K562 (cell line): ENCODE measurements around the gene LCNL1. TPM values are rescaled to one million over a fixed set of nuclear protein-coding genes. Genes with fewer than 3 reads are reported as not detected.

Source experiments
- ARID2 ChIP-seq: fragments of 450-650 bp; IDR thresholded peaks from 2 replicates; pipeline ENCODE4 v1.6.1; 2017; ENCODE audit warnings: antibody characterized with exemption, mild to moderate bottlenecking
- CAMTA2 ChIP-seq: fragments of 250-450 bp; sonication (Bioruptor Pico); conservative IDR thresholded peaks from 2 replicates; pipeline ENCODE4 v1.5.1; 2022
- EP300 ChIP-seq: IDR thresholded peaks from 2 replicates; pipeline ENCODE4 v1.6.1; 2012; ENCODE audit warnings: low read length, improper control_type of control experiment
- HNRNPL ChIP-seq: fragments of 200-400 bp; formaldehyde crosslinking; IDR thresholded peaks from 2 replicates; pipeline ENCODE4 v1.6.1; 2017; ENCODE audit warnings: low read depth, mild to moderate bottlenecking, low read length
- KLF13 ChIP-seq: fragments of 450-650 bp; IDR thresholded peaks from 2 replicates; pipeline ENCODE4 v1.6.1; 2016; ENCODE audit warnings: missing genetic modification characterization, low read depth, mild to moderate bottlenecking, missing compliant biosample characterization, moderate library complexity, borderline replicate concordance
- RAD21 ChIP-seq, 2 experiments: fragments of 250-450 bp in 1 of 2; fragments of 450-650 bp in 1 of 2; sonication (Bioruptor Pico) in 1 of 2; formaldehyde crosslinking in 1 of 2; IDR thresholded peaks in 1 of 2; conservative IDR thresholded peaks in 1 of 2; 2 replicates each; pipeline versions ENCODE4 v1.4.0 to v1.8.0; 2020 to 2022; ENCODE audit warnings: mild to moderate bottlenecking in 2 of 2, moderate library complexity in 1 of 2
- RFX5 ChIP-seq: IDR thresholded peaks from 2 replicates; pipeline ENCODE4 v1.6.1; 2011; ENCODE audit warnings: low read depth, mild to moderate bottlenecking, improper control_type of control experiment, low read length
- SMC3 ChIP-seq: conservative IDR thresholded peaks from 2 replicates; pipeline ENCODE4 v1.6.1; 2011; ENCODE audit warnings: low read depth, low read length, improper control_type of control experiment; ENCODE audit not compliant: insufficient read depth
- SRSF9 ChIP-seq: fragments of 200-400 bp; formaldehyde crosslinking; IDR thresholded peaks from 2 replicates; pipeline ENCODE4 v1.6.1; 2017; ENCODE audit warnings: low read depth, low read length, borderline replicate concordance
- TCFL5 ChIP-seq: fragments of 250-450 bp; sonication (Bioruptor Pico); conservative IDR thresholded peaks from 2 replicates; pipeline ENCODE4 v1.6.1; 2021; ENCODE audit warnings: mild to moderate bottlenecking, moderate library complexity, matching md5 sums
- XRCC3 ChIP-seq: fragments of 450-650 bp; IDR thresholded peaks from 2 replicates; pipeline ENCODE4 v1.6.1; 2017; ENCODE audit warnings: mild to moderate bottlenecking, moderate library complexity
- ZNF134 ChIP-seq: fragments of 250-450 bp; sonication (Bioruptor Pico); conservative IDR thresholded peaks from 2 replicates; pipeline ENCODE4 v1.4.0; 2020
- ZNF408 ChIP-seq: fragments of 250-450 bp; sonication (Bioruptor Pico); IDR thresholded peaks from 2 replicates; pipeline ENCODE4 v1.4.0; 2020; ENCODE audit warnings: low read depth, mild to moderate bottlenecking, moderate library complexity
- polyA plus RNA-seq, 8 experiments: library from polyadenylated mRNA; depleted of rRNA in 4 of 8; stranded (reverse) in 5 of 8; unstranded in 3 of 8; fragments of >200 nt; fragmentation: Nextera tagmentation in 2 of 8; fragmentation: Illumina TruSeq in 1 of 8; extraction: Ambion mirVana in 2 of 8; extraction: Trizol in 1 of 8; gene quantifications; 2 replicates each; pipeline versions ENCODE4 v1.2.1 to v1.2.3, GENCODE V29; 2011 to 2014; ENCODE audit warnings: inconsistent platforms in 1 of 8, missing spikeins in 1 of 8
- total RNA-seq, 7 experiments: library from RNA; depleted of rRNA in 6 of 7; stranded (reverse); fragments of >200 nt in 6 of 7; fragmentation: Illumina TruSeq in 2 of 7; extraction: Trizol in 2 of 7; gene quantifications; 2 replicates each; pipeline versions ENCODE4 v1.2.1 to v1.2.3, GENCODE V29; 2011 to 2021; ENCODE audit warnings: low replicate concordance in 1 of 7
- TF ChIP-seq, protein P1 (sequence below), 2 experiments: fragments of 200-800 bp in 1 of 2; sonication (Bioruptor generic) in 1 of 2; sonication (generic) in 1 of 2; formaldehyde crosslinking in 1 of 2; IDR thresholded peaks in 1 of 2; conservative IDR thresholded peaks in 1 of 2; 2 replicates each; pipeline versions ENCODE4 v1.5.0 to v1.6.1; 2016 to 2020; ENCODE audit warnings: missing compliant biosample characterization in 1 of 2, missing genetic modification characterization in 1 of 2, missing genetic modification reagents in 1 of 2
- TF ChIP-seq, protein P2 (sequence below): fragments of 250-450 bp; sonication (Bioruptor Pico); IDR thresholded peaks from 2 replicates; pipeline ENCODE4 v1.8.0; 2021; ENCODE audit warnings: moderate library complexity, mild to moderate bottlenecking, inconsistent platforms

The LCNL1 gene
- total and polyA plus RNA-seq, 9 of the 15 experiments (the other 6 are each of a cell fraction or from before 2014, with no cell fraction given), result 0.04 to 0.16 (median 0.04) TPM; not detected in 4

DNA sequence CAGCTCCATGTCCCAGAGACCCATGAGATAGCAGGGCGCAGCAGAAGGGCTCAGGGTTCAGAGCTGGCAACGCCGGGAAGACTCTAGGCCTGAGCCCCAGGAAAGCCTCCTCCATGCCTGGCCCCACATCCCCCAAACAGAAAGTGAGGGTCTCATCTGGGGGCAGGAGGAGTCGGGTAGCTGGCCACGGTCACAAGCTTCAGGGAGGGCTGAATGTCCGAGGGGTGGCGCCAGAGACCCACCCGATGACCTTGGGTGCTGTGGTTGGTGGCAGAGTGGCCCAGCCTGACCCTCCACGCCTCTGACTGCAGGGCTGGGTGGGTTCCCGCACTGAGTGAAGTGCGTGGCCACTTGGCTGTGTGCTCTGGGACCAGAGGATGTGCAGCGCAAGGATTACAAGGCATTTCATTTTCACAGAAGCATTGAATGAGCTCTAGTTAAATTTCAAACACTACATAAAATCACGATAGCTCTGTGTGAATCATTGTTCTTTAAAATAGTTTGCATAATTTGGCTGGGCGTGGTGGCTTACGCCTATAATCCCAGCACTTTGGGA lies 34.8 kb upstream of the LCNL1 start (continued):
- TF ChIP-seq HNRNPL, result no peak
- no peak for TF ChIP-seq ZNF134 (CRISPR knock-in tag)
- TF ChIP-seq ZNF408, result no peak
- TF ChIP-seq SMC3, result peak; percentile 88
- TF ChIP-seq, protein P1, sequence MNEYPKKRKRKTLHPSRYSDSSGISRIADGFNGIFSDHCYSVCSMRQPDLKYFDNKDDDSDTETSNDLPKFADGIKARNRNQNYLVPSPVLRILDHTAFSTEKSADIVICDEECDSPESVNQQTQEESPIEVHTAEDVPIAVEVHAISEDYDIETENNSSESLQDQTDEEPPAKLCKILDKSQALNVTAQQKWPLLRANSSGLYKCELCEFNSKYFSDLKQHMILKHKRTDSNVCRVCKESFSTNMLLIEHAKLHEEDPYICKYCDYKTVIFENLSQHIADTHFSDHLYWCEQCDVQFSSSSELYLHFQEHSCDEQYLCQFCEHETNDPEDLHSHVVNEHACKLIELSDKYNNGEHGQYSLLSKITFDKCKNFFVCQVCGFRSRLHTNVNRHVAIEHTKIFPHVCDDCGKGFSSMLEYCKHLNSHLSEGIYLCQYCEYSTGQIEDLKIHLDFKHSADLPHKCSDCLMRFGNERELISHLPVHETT (CRISPR knock-in tag; conservative IDR thresholded peaks at IDR 0.05 in 1 of 2, IDR thresholded peaks at IDR 0.05 in 1 of 2), result no peak
- TF ChIP-seq XRCC3, result no peak
- peak; percentile 52; the same call in 1 of the 2 replicates for TF ChIP-seq ARID2
- TF ChIP-seq RFX5, result no peak
- TF ChIP-seq KLF13 (tag), result no peak
- peak; percentile 84 to 85 for TF ChIP-seq RAD21 (CRISPR knock-in tag; conservative IDR thresholded peaks at IDR 0.05 in 1 of 2, IDR thresholded peaks at IDR 0.05 in 1 of 2)
- no peak for TF ChIP-seq TCFL5 (CRISPR knock-in tag)
- no peak for TF ChIP-seq SRSF9
- TF ChIP-seq, protein P2, sequence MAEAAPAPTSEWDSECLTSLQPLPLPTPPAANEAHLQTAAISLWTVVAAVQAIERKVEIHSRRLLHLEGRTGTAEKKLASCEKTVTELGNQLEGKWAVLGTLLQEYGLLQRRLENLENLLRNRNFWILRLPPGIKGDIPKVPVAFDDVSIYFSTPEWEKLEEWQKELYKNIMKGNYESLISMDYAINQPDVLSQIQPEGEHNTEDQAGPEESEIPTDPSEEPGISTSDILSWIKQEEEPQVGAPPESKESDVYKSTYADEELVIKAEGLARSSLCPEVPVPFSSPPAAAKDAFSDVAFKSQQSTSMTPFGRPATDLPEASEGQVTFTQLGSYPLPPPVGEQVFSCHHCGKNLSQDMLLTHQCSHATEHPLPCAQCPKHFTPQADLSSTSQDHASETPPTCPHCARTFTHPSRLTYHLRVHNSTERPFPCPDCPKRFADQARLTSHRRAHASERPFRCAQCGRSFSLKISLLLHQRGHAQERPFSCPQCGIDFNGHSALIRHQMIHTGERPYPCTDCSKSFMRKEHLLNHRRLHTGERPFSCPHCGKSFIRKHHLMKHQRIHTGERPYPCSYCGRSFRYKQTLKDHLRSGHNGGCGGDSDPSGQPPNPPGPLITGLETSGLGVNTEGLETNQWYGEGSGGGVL (CRISPR knock-in tag), result no peak
- TF ChIP-seq CAMTA2 (CRISPR knock-in tag), result no peak
- TF ChIP-seq EP300, result 0 out of 2 replicates have a peak, but pooled peaks have one; percentile 18
